Activated CD8-positive, alpha-beta memory T cell treated with anti-CD3 and anti-CD28 coated beads for 4 hours (primary cell): Measurements from ENCODE around the gene UBE3C.
"Not testable (repeated sequence)": the region's sequence is repeated elsewhere in the genome, so short reads cannot be mapped to it uniquely, and the experiment has no call there.

ENCODE experiments used
- DNase-seq, 2 donors: peaks; one replicate each; pipeline ENCODE4 v3.0.0-alpha.2; 2020; ENCODE audit warnings: low read depth in 2 of 2

Gene UBE3C

DNA sequence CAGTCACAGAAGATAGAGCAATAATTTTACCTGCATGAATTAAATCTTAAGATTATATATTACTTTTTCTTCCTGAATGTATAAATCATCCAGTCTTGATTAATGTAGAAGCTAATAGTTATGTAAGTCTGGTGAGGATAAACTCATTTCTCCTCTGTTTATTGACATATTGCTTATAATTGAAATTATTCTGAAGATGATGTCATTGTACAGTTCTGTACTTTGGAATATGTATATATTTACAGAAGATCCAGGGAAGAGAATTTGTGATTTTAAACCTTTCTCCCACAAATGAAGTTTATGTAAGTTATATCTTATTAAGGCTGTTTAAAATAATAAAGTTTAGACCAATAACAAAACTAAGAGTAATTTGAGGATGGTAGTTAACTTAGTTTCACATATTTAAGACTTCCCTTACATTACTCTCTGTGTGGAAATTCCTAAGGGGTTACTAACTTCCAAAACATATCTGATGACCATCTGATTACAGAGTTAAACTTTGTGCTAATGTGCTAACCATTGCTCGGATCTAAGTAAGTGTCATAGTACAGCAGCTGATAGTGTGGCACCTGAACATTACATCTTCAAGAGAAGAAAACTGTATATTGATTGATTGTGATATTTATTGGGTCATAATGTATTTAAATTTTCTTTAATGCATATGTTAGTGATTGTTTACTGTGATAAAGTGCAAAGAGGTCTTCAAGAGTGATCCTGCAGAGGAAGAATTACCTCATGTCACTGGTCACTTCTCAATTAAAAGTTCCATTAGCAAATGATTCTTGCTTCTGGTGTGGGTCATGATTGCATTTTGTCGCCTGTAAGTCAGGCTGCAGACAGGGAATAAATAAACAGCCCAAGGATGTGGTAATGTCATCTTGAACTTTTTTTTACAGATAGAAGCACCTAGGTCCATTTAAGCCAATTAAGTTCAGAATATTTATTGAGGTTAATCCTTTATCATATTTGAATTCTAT lies 96.9 kb downstream of the UBE3C start:
- no peak for DNase-seq

DNA sequence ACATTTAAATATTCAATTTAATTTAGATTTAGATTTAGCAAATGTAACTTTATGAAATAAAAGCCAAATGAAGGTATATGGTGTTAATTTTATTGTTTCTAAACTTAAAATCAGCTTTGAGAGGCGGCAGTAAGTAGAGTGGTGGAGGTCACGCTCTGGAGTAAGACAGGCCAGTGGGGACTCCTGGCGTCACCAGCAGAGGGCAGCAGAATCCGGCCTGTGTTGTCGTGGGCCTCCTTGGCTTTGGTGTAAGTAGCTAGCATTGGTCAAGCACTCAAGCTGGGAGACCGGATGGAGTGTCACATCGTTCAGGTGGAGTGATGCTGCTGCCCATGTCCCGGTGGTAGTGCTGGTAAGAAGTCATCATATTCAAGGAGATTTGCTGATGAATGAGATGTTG lies 99.4 kb downstream of the UBE3C start:
- DNase-seq = no peak

DNA sequence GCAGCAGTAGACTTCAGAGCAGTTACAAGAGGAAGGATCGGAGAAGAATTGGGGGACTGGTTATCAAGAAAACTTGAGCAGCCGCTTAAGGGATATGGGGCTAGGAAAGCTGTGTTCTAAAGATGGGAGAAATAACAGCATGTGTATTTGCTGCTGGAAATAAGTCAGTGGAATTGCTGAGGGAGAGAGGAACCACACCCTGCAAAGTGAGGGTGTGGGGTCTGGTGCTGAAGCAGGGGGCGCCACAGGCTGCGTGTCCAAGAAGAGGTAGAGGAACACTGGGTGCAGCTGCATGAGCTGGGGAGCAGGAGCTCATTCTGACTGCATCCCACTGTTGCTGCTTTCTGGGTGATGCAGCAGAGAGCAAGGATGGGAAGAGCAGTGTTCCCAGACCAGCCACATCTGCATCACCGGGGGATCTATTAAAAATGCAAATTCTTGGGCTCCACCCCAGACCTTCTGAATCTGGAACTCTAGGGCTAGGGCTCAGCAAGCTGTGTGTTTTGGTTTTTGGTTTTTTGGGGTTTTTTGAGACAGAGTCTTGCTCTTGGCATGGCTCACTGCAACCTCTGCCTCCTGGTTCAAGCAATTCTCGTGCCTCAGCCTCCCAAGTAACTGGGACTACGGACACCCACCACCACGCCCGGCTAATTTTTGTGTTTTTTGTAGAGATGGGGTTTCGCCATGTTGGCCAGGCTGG lies 101.0 kb downstream of the UBE3C start:
- DNase-seq = no peak

DNA sequence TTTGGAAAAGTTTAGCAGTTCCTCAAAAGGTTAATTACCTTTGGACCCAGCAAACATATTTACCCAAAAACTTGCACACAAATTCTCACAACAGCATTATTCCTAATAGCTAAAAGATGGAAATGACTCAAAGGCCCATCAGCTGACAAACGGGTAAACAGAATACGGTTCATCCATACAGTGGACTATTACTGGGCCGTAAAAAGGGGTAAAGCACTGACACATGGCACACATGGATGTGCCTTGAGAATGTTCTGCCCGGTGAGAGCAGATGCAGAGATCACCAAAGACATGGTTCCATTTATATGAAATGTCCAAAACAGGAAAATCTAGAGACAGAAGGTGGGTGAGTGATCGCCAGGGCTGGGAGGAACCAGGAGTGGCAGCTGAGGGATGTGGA lies 102.9 kb downstream of the UBE3C start:
- DNase-seq = no peak

DNA sequence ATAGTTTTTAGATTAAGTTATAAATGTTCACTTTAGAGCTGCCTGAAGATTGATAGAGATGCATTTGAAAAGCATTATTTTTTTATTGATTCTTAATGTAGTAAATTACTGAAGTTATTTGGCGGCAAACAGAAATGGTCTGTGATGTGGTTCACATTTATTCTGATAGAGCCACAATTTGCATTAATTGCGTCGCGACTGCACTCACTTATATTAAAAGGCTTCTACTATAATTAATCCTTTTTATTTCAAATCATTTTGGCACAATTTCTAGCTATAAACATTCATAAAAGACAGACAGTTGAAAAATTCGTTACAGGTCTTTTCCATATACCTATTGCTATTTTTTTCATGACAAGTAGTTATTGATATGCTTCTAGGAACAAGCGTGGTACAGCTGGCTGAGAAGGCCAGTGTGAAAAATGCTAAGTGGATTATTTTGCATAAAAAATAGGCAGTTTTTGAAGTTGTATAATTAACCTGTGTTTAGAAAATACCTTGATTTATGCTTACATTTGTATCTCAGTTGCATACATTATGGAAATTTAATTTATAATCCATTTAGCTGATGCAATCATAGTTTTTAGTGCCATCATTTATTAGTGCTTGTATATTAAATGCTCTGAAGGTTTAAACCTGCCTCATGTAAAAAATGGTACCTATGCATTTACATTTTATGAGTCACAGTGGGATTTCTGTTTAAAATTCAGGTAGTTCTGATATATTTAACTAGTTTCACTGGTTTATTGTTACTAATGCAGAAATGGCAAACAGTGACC lies 106.0 kb downstream of the UBE3C start:
- no peak for DNase-seq

DNA sequence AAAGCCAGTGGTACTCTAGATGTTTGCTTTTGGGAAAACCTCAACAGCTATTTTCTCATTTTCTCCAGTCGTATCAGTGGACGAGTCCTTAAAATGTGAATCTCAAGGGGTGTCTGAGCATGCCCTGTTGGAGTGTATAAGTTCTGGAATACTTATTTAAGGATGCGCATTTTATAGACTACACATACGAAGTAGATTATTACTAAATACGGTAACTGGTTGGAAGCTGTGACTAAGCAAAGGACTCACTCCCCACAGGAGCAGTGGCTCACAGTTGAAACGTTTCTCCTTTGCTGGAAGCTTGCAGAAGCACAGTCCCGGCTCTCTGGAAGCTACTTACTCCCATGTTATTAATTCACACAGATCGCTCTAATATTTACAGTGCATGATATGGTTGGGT lies 107.3 kb downstream of the UBE3C start:
- DNase-seq = no peak

DNA sequence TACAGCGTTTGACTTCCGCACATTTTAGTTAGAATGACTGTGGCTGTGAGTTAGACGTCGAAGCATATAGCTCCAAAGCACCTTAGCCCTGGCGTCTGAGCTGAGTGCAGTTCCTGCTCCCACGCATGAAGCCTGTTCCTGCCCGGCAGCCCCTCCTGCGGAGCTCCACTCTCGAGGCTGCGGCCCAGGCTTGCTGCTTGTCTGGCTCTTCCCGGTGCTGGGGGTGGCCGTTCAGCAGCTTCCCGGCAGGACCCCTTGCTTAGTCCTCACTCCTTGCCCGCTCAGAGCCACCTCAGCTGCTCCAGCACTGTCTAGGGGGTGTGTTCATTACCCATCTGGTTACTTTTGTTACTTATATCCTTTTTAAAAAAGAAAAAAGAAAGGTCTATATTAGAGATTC lies 109.9 kb downstream of the UBE3C start:
- no peak for DNase-seq

DNA sequence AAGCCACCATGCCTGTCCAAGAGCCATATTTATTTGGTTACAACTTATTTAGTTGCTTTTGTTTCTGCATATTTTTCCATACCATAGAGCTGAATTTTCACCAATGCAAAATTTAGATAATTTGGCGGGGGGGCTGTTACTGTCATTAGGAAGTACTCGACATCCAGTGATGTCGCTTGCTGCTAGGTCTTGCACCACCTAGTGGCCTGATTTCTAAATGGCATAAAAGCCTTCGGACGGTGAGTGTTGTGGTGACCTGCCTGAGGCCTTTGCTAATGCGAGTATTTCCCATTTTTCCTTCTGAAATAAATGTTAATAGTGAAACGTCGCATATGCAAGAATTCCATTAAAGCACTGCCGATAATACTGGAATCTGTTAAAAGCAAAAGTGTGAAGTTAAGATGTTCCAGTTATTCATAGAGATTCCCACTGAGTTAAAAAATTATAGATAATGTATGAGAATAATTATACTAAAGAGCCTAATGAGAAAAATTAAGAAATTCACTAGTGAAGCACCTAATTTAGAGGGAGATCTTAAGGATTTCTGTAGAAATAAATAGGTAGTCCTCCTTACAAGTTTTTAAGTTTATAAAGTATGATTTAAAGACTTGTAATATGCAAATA lies 112.0 kb downstream of the UBE3C start:
- DNase-seq = no peak

DNA sequence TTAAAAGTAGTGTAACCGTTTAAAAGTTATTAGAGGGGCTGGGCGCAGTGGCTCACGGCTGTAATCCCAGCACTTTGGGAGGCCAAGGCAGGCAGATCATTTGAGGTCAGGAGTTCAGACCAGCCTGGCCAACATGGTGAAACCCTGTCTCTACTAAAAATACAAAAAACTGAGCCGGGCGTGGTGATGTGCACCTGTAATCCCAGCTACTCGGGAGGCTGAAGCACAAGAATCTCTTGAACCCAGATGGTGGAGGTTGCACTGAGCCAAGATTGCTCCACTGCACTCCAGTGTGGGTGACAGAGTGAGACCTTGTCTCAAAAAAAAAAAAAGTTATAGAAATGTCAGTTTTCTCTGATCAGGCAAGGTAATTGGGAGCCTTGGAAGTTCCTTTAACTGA lies 113.1 kb downstream of the UBE3C start:
- not testable (repeated sequence) for DNase-seq

DNA sequence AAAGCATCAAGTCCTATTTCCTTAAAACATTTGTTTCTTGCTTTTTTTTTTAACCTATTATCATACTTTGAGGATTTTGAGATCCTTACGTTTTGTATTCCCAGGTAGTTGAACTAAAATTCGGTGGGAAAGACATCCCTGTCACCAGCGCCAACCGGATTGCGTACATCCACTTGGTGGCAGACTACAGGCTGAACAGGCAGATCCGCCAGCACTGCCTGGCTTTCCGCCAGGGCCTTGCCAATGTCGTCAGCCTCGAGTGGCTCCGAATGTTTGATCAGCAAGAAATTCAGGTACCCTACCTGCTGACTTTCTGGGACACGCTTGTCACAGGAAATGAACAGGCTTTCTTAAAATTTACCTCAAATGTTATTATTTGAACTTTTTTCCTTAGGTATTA lies 115.1 kb downstream of the UBE3C start:
- no peak for DNase-seq

DNA sequence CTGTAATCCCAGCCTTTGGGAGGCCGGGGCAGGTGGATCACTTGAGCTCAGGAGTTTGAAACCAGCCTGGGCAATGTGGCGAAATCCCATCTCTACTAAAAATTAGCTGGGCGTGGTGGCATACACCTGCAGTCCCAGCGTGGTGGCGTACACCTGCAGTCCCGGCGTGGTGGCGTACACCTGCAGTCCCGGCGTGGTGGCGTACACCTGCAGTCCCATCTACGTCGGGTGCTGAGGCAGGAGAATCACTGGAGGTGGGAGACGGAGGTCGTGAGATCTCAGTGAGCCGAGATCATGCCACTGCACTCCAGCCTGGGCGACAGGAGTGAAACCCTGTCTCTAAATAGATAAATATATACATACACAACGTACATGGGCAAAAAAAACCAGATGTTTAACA lies 116.1 kb downstream of the UBE3C start:
- DNase-seq = not testable (repeated sequence)

DNA sequence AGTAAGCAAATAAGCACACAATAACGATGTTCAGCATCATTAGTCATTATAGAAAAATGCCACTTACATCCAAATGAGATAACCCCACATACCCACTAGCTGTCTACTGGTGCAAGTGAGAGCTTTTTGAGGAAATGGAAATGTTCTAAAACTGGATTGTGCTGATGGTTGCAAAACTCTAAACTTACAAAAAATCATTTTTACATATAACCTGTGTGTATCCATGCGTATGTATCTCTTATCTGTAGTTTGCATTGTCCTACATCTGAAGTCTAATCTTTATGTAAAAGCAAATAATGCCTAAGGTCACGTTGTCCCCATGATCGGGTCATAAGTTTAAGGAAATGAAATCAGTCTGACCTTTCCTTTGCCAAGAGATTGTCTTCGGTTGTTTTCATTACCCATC lies 116.5 kb downstream of the UBE3C start:
- no peak for DNase-seq

DNA sequence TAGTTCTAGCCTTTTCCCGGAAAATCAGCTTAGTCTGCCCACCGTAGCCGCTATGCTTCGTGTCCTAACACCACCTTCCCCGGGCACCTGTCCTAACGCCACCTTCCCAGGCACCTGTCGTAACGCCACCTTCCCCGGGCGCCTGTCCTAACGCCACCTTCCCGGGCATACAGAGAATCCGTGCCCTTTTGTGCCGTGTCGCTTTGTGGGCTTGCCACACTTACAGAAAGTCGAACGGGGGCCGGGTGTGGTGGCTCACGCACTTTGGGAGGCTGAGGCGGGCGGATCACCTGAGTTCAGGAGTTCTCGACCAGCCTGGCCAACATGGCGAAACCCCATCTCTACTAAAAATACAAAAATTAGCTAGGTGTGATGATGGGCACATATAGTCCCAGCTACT lies 124.4 kb downstream of the UBE3C start:
- DNase-seq = no peak

DNA sequence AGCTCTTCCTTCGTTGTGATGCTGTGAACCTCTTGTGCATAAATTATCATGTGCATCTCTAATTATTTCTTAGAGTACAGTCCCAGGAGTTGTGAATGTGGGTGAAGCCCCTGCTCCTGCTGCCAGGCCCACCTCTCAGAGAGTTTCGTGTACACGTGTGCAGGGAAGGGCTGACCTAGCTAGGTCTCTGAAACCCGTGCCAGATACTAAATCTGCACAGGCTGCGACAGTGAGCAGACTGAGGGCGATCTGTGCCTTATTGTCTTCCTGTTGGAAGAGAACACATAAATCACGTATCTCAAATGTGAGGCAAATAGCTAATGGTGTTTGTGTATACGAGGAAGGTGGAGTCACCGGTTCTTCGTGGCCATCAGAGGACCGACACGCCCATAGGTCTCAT lies 126.3 kb downstream of the UBE3C start:
- DNase-seq = no peak

DNA sequence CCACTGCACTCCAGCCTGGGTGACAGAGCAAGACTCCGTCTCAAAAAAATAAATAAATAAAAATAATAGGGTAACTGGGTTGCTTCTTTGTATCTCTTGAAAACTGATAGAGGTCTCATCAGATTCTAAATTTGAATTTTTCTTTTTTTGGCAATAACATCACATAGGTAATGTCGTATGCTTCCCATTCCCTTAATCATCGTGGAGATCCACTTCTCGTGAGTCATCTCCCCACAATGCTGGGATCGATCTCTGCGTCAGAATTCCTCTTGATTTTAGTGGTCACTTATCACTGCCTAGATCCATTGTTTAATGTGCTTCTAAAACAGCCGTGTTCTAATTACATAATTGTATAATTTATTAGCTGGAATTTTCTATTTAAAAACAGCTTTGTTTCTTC lies 127.5 kb downstream of the UBE3C start:
- DNase-seq = no peak

DNA sequence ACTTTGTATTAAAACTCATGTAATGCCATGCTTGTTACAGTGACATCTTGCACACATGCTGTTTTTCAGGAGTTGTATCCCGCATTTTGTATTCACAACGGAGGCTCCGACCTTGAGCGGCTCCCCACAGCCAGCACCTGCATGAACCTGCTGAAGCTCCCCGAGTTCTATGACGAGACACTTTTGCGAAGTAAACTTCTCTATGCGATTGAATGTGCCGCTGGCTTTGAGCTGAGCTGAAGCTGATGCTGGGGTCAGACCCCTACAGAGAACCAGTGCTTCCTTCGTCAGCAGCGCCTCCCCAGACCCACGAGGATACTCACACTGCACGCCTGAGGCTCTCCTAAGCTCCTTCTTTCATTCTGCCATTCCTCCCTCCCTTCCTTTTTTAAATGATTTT lies 128.8 kb downstream of the UBE3C start:
- no peak for DNase-seq

DNA sequence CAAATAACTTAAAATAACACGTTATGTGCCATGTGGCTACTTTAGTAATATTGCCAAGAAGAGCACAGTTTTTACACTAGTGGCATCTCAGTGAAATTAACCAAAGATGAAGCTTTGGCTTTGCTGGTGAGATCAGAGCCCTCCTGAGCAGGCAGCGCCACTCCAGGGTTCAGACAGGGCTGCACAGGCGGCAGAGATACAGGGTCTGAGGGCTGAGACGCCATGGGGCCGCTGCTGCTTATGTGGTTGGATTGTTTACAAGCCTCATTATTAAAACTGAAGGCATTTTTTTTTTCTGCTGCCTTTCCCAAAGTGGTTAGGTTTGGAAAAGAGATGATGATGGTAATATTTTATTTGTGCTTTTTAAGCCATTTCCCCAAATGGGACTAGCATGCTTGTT lies 129.2 kb downstream of the UBE3C start:
- no peak for DNase-seq

DNA sequence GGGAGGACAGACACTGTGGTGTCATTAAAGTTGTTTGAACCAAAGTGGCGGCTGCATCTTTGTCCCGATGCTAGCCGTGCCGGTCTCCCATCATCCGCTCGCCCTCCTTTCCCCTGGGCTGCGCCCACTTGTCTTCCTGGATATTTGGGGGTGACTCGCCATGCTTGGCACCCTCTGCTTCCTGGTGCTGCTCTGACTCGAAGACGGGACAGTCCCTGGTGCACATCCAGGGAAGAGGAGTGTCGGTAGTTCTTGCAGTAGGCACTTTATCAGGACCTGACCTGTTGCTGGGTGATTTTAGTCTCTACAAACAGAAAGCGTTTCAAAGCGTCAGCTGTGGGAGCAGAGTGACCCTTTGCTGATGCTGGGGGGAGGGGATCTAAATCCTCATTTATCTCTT lies 129.8 kb downstream of the UBE3C start:
- DNase-seq = no peak

DNA sequence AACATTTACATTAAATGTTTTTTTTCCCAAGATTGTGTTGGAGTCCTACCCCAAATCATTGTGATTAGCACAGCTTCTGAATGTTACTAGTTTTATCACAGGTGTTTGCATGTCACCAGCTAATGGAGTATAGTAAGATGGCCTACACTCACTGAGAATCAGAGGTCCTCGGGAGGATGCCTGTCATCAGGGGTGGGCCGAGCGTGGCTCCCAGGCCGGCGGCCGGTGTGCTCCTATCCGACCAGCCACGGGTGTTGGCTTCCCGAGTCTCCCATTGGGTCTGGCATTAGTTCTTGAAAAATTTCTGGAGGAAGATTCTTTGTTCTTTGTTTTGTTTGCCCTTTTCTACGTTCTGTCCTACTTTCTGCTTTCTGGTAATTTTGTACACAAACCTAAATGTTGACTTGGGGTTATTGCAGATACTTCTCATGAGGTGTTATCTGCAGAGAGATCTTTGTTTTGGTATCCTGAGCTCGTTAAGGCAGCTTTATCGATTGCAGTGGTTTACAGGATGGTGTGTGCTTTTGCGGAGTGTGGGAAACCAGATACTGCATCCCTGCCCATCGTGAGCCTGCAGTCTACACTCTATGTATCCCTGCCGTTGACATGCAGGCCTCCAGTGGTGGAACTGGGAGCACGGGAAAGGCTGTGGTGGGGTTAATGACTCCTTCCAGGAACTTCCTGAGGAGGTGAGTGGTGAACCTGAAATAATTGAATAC lies 130.8 kb downstream of the UBE3C start:
- DNase-seq = no peak

DNA sequence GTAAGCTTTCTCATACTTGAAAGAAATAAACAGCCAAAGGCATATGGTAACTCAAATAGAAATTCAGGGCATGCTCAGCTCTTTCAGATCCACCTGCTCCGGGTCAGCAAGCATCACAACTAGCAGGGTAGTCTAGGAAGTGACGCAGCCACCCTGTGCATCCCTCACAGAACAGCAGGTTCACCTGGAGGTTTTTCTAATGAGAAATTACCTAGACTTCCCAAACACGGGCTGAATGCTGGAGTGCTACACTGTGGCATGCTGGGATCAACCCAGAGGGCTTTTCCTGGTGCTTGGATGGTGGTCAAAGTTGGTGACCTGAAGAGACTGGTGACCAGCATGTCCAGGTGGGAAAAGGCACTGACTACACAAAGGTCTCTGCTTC lies 131.3 kb downstream of the UBE3C start:
- no peak for DNase-seq

DNA sequence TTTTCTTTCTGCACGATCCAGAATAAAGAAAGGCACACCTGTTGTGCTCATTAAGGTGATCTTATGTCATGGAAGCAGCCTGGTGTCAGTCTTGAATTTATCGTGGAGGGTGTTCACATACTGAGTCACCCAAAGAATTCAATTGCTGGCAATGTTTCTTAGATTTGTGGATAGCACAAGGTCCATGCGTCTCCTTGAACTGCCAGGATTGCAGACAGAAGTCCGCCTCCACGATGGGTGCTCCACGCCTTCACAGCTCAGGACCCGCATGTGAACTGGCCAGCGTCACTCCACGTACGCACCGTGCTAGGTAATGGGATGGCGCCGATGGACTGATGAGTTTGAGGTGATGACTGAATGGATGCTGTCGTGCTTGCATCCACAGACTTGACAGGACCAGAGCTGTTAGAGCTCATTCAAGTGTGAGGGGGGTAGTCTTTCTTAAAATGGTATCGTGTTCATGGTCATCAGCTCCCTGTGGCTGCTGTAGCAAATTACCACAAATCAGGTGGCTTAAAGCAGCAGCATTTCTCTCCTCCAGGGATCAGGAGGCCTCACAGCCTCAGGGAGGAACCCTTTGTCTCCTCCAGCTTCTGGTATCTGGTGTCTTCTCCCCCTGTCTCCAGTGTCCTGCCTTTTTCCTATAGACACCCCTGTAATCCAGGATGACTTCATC lies 132.7 kb downstream of the UBE3C start:
- no peak for DNase-seq
